PFSK-1 (cell line): ENCODE results near the gene CLCN4.

ENCODE experiments used
- FOXP2 ChIP-seq: optimal IDR thresholded peaks from 2 replicates; pipeline ENCODE3; 2011; ENCODE audit warnings: borderline replicate concordance, control low read depth, inconsistent platforms; ENCODE audit not compliant: insufficient read depth; ENCODE audit errors: extremely low read length, extremely low read depth
- POLR2AphosphoS5 ChIP-seq: IDR thresholded peaks from 2 replicates; pipeline ENCODE4 v1.6.1; 2012; ENCODE audit warnings: low read depth, mild to moderate bottlenecking, control low read depth, low read length, moderate library complexity
- REST ChIP-seq, 2 experiments: IDR thresholded peaks; 2 replicates each; pipeline versions ENCODE4 v1.6.1 to v1.8.0; 2011 to 2012; ENCODE audit warnings: low read depth in 2 of 2, low read length in 2 of 2, control low read depth in 1 of 2, inconsistent platforms in 1 of 2, mild to moderate bottlenecking in 1 of 2, moderate library complexity in 1 of 2; ENCODE audit not compliant: insufficient read depth in 1 of 2
- SIN3A ChIP-seq: IDR thresholded peaks from 2 replicates; pipeline ENCODE4 v1.6.1; 2012; ENCODE audit warnings: mild to moderate bottlenecking, low read length, moderate library complexity, borderline replicate concordance; ENCODE audit not compliant: insufficient read depth
- TAF1 ChIP-seq: IDR thresholded peaks from 2 replicates; pipeline ENCODE4 v1.6.1; 2012; ENCODE audit warnings: low read length, control low read depth, borderline replicate concordance; ENCODE audit not compliant: insufficient read depth

DNA sequence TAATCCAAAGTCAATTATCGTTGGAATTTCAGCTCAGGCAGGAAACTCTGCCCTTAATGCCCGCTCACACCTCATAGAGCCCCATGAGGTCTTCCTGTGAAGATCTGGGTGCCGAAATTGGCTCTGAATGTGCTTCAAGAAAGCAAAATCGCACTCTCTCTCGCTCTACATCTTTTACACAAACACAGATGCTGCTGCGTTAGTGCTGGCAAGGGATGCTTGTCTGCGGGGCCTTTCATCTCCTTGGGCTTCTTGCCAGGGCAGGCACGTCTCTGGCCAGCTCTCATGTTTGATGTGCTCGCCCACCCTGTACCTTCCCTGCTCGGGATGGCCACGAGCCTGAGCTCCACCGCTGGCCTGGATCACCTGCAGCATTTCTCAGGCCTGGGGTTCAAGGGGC is 66.5 kb downstream of the CLCN4 start:
- TF ChIP-seq REST (IDR thresholded peaks at IDR 0.05; ENCODE audit: insufficient read depth in 1 of 2, low read depth in 2 of 2, low read length in 2 of 2) (no peak), SIN3A (no peak), POLR2AphosphoS5 (no peak), TAF1 (no peak), FOXP2 (no peak)
